HEK293 (cell line): ENCODE measurements around the gene PDXK.

Source experiments
- CTCF ChIP-seq: fragments of 450-650 bp; formaldehyde crosslinking; IDR thresholded peaks from 2 replicates; pipeline ENCODE4 v1.5.1; 2016; ENCODE audit warnings: missing biosample characterization, missing genetic modification characterization
- REST ChIP-seq: fragments of 450-650 bp; formaldehyde crosslinking; IDR thresholded peaks from 2 replicates; pipeline ENCODE4 v1.5.1; 2016; ENCODE audit warnings: missing biosample characterization, missing genetic modification characterization
- ZBTB1 ChIP-seq: fragments of 450-650 bp; formaldehyde crosslinking; IDR thresholded peaks from 2 replicates; pipeline ENCODE4 v1.5.1; 2016; ENCODE audit warnings: missing biosample characterization, missing genetic modification characterization
- ZIC2 ChIP-seq: fragments of 450-650 bp; formaldehyde crosslinking; IDR thresholded peaks from 2 replicates; pipeline ENCODE4 v1.5.1; 2016; ENCODE audit warnings: missing biosample characterization, missing genetic modification characterization
- ZNF10 ChIP-seq: fragments of 450-650 bp; formaldehyde crosslinking; IDR thresholded peaks from 2 replicates; pipeline ENCODE4 v1.5.1; 2017; ENCODE audit warnings: missing biosample characterization, missing genetic modification characterization
- ZNF184 ChIP-seq: fragments of 450-650 bp; IDR thresholded peaks from 2 replicates; pipeline ENCODE4 v1.5.1; 2018; ENCODE audit warnings: missing biosample characterization, mild to moderate bottlenecking, missing genetic modification characterization
- ZNF488 ChIP-seq: fragments of 450-650 bp; formaldehyde crosslinking; IDR thresholded peaks from 2 replicates; pipeline ENCODE4 v1.5.1; 2016; ENCODE audit warnings: missing biosample characterization, missing genetic modification characterization
- ZNF704 ChIP-seq: fragments of 450-650 bp; formaldehyde crosslinking; IDR thresholded peaks from 2 replicates; pipeline ENCODE4 v1.5.1; 2016; ENCODE audit warnings: missing biosample characterization, missing genetic modification characterization

GRCh38 chr21:43717967-43718871, 710 bp upstream of the PDXK start:
- no peak for TF ChIP-seq ZNF10 (tag by site-specific recombination)
- no peak for TF ChIP-seq CTCF (tag by site-specific recombination)
- no peak for TF ChIP-seq ZNF704
- no peak for TF ChIP-seq ZNF488 (tag by site-specific recombination)
- no peak for TF ChIP-seq REST (tag by site-specific recombination)
- no peak for TF ChIP-seq ZNF184 (tag by site-specific recombination)
- TF ChIP-seq ZBTB1 (tag by site-specific recombination) = no peak
- no peak for TF ChIP-seq ZIC2 (tag by site-specific recombination)
